Measurements from ENCODE around the gene KLHL36.

GRCh38 chr16:84673203-84673535 lies 24.9 kb downstream of the KLHL36 start:
- no peak for TF ChIP-seq CTCF (IDR thresholded peaks at IDR 0.05)
- TF ChIP-seq ZFX (IDR thresholded peaks at IDR 0.05; ENCODE audit: borderline replicate concordance) = no peak
